Measurements from ENCODE around the gene UBTF. TPM values are rescaled to one million over a fixed set of nuclear protein-coding genes. Genes with fewer than 3 reads are reported as not detected.
A peak's percentile ranks its signal among the peaks of the same experiment; 100 is the strongest.

The UBTF gene
- total and polyA plus RNA-seq, 9 of the 15 experiments (the other 6 are each of a cell fraction or from before 2014, with no cell fraction given): 1.2 to 113 (median 83.6) TPM

DNA sequence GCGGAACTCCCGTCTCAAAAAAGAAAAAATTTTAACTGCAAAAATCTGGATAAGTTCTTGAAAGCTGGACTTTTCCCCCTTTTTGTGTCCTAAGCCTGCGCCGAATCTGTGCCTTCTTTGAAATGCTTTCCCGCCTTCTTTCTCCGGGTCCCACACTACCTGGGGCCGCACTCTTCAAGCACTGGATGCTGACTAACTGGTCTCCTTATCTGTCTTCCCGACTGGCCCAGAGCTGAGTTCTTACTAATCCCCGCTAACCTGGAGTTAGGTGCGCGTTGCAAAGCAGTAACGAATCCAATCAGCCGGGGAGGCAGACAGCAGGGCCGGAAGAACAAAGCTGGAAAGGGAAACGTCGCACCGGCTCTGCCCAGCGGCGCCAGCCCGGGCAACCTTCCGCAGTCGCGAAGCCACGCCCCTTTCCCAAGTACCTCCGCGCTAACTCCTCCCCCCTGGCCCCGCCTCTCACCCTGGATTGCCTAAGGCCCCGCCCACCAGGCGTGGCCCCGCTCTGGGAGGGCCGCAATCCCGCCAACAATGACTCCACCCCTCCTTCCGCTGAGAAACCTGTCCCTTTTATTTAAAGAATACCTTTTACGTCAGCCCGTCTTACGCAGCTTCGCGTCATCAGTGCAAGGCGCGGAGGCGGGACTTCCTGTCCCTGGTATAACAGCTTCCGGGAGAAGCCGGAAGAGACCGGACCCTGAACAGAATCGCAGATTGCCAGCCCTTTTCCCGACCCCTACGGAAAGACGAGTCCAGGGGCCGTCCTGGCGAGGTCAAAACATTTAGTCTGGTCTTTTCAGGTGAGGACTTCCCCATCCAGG is 33.0 kb downstream of the UBTF start, which contains the start of gene TMUB2 (continued):
- TF ChIP-seq, protein P1, sequence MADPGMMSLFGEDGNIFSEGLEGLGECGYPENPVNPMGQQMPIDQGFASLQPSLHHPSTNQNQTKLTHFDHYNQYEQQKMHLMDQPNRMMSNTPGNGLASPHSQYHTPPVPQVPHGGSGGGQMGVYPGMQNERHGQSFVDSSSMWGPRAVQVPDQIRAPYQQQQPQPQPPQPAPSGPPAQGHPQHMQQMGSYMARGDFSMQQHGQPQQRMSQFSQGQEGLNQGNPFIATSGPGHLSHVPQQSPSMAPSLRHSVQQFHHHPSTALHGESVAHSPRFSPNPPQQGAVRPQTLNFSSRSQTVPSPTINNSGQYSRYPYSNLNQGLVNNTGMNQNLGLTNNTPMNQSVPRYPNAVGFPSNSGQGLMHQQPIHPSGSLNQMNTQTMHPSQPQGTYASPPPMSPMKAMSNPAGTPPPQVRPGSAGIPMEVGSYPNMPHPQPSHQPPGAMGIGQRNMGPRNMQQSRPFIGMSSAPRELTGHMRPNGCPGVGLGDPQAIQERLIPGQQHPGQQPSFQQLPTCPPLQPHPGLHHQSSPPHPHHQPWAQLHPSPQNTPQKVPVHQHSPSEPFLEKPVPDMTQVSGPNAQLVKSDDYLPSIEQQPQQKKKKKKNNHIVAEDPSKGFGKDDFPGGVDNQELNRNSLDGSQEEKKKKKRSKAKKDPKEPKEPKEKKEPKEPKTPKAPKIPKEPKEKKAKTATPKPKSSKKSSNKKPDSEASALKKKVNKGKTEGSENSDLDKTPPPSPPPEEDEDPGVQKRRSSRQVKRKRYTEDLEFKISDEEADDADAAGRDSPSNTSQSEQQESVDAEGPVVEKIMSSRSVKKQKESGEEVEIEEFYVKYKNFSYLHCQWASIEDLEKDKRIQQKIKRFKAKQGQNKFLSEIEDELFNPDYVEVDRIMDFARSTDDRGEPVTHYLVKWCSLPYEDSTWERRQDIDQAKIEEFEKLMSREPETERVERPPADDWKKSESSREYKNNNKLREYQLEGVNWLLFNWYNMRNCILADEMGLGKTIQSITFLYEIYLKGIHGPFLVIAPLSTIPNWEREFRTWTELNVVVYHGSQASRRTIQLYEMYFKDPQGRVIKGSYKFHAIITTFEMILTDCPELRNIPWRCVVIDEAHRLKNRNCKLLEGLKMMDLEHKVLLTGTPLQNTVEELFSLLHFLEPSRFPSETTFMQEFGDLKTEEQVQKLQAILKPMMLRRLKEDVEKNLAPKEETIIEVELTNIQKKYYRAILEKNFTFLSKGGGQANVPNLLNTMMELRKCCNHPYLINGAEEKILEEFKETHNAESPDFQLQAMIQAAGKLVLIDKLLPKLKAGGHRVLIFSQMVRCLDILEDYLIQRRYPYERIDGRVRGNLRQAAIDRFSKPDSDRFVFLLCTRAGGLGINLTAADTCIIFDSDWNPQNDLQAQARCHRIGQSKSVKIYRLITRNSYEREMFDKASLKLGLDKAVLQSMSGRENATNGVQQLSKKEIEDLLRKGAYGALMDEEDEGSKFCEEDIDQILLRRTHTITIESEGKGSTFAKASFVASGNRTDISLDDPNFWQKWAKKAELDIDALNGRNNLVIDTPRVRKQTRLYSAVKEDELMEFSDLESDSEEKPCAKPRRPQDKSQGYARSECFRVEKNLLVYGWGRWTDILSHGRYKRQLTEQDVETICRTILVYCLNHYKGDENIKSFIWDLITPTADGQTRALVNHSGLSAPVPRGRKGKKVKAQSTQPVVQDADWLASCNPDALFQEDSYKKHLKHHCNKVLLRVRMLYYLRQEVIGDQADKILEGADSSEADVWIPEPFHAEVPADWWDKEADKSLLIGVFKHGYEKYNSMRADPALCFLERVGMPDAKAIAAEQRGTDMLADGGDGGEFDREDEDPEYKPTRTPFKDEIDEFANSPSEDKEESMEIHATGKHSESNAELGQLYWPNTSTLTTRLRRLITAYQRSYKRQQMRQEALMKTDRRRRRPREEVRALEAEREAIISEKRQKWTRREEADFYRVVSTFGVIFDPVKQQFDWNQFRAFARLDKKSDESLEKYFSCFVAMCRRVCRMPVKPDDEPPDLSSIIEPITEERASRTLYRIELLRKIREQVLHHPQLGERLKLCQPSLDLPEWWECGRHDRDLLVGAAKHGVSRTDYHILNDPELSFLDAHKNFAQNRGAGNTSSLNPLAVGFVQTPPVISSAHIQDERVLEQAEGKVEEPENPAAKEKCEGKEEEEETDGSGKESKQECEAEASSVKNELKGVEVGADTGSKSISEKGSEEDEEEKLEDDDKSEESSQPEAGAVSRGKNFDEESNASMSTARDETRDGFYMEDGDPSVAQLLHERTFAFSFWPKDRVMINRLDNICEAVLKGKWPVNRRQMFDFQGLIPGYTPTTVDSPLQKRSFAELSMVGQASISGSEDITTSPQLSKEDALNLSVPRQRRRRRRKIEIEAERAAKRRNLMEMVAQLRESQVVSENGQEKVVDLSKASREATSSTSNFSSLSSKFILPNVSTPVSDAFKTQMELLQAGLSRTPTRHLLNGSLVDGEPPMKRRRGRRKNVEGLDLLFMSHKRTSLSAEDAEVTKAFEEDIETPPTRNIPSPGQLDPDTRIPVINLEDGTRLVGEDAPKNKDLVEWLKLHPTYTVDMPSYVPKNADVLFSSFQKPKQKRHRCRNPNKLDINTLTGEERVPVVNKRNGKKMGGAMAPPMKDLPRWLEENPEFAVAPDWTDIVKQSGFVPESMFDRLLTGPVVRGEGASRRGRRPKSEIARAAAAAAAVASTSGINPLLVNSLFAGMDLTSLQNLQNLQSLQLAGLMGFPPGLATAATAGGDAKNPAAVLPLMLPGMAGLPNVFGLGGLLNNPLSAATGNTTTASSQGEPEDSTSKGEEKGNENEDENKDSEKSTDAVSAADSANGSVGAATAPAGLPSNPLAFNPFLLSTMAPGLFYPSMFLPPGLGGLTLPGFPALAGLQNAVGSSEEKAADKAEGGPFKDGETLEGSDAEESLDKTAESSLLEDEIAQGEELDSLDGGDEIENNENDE (IDR thresholded peaks at IDR 0.05; ENCODE audit: low read depth, low read length): no peak
- TF ChIP-seq NFATC3 (IDR thresholded peaks at IDR 0.05) (no peak), AFF1 (IDR thresholded peaks at IDR 0.05; ENCODE audit: low read depth in 1 of 2, partially characterized antibody in 2 of 2) (peak in 1 of 2 experiments; percentile 51)
- TF ChIP-seq, protein P2, sequence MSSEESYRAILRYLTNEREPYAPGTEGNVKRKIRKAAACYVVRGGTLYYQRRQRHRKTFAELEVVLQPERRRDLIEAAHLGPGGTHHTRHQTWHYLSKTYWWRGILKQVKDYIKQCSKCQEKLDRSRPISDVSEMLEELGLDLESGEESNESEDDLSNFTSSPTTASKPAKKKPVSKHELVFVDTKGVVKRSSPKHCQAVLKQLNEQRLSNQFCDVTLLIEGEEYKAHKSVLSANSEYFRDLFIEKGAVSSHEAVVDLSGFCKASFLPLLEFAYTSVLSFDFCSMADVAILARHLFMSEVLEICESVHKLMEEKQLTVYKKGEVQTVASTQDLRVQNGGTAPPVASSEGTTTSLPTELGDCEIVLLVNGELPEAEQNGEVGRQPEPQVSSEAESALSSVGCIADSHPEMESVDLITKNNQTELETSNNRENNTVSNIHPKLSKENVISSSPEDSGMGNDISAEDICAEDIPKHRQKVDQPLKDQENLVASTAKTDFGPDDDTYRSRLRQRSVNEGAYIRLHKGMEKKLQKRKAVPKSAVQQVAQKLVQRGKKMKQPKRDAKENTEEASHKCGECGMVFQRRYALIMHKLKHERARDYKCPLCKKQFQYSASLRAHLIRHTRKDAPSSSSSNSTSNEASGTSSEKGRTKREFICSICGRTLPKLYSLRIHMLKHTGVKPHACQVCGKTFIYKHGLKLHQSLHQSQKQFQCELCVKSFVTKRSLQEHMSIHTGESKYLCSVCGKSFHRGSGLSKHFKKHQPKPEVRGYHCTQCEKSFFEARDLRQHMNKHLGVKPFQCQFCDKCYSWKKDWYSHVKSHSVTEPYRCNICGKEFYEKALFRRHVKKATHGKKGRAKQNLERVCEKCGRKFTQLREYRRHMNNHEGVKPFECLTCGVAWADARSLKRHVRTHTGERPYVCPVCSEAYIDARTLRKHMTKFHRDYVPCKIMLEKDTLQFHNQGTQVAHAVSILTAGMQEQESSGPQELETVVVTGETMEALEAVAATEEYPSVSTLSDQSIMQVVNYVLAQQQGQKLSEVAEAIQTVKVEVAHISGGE (CRISPR knock-in tag; IDR thresholded peaks at IDR 0.05): peak in 1 of 3 experiments; percentile 88; a peak in 2 of 6 replicates

Data from K562 (cell line).